ENCODE results near the gene COL16A1.

Gene COL16A1

DNA sequence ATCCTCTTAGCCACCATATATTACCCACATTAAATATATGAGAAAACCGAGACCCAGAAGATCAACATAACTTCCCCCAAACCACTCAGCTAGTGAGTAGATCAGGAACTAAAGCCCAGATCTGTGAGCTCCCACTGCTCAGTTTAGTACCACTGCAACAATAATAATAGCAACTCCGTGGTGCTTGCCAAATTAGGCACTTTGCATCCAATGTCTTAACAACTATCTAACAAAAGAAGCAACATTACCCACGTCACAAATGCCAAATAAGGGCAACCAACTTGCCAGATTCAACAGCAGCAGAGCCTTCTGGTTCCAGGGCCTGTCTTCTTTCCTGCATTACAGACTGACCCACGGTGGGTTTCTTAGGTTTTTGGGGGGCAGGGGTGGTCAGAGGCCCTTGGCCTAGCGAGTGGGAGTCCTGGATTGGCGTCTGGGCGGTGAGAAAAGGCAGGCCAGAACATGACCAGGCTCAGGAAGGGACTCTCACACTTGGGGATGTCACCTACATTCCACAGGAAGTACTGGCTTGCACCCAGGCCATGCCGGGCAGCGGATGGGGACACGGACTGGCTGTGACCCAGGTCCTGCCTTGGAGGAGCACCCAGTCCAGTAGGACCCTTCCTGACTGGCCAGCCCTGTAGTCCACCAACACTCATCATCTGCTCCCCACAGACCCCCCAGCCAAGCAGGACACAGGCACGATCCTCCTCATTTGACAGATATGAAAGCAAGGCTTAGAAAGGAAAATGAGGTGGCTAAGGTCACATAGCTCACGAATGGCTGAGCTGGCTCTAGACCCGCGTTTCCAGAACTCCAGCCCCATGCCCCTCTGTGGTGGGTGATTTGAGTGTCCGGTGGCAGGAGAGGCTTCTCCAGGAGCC lies 81.7 kb downstream of the COL16A1 start:
- no peak for DNase-seq

DNA sequence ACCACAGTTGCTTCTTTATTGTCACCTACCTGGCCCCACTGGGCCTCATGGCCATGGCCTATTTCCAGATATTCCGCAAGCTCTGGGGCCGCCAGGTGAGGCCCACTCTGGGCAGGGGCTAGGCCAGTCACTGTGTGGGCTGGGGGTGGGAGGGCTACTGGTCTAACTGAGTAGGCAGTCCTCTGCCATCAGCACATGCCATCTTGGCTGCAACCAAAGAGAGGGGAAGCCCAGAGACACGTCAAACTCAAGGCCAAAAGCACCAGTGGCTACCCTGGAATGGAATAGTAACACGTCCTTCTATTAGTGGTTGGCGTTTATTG lies 82.4 kb downstream of the COL16A1 start:
- DNase-seq: no peak

DNA sequence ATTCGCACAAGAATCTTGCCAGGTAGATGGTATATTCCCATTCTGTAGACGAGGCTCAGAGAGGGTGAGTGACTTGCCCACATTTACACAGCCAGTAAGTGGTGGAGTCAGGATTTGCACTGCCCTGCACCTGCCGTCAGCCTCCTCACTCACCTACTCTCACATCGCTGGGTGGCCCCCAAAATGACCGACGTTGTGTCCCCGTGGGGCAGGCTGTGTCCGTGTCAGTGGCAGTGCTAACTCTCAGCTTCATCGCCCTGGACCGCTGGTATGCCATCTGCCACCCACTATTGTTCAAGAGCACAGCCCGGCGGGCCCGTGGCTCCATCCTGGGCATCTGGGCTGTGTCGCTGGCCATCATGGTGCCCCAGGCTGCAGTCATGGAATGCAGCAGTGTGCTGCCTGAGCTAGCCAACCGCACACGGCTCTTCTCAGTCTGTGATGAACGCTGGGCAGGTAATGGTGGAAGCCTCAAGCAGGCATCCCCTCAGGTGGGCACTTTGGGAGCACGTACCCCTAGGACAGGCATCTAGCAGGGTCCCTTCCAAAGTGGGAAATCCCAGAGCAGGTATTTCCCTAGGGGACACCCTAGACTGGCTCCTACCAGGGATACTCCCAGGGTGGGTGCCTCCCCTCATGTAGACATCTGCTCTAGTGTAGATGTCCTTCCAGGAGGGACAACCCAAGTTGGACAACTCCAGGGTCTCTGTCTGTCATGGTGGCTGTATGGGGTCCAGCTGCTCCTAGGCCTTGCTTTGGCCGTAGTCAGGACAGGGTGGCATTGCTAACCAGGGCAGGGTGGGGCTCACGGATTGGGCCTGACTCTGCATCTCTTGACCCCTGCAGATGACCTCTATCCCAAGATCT lies 83.0 kb downstream of the COL16A1 start:
- DNase-seq: no peak

DNA sequence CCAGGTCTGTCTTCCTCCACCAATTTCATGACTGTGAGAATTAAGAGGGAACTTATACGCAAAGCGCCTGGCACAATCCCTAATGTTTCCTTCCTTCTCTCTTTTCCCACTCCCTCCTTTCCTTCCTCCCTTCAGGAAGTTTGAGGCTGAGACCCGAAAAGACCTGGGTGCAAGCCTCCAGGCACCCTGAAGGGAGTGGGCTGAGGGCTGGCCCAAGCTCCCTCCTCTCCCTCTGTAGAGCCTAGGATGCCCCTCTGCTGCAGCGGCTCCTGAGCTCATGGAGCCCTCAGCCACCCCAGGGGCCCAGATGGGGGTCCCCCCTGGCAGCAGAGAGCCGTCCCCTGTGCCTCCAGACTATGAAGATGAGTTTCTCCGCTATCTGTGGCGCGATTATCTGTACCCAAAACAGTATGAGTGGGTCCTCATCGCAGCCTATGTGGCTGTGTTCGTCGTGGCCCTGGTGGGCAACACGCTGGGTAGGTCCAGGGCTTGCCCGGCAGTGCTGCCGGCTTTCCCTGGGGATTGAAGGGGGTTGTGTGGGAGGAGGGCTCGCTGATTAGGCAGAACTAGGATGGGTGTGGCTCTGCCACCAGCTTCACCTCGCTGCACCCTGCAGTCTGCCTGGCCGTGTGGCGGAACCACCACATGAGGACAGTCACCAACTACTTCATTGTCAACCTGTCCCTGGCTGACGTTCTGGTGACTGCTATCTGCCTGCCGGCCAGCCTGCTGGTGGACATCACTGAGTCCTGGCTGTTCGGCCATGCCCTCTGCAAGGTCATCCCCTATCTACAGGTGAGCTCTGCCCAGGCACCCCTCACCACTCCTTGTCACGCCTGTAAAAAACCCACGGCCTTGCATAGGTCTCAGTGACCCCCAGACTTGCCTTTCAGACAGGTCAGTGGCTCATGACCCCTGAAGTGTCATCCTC lies 84.6 kb downstream of the COL16A1 start:
- DNase-seq: no peak

DNA sequence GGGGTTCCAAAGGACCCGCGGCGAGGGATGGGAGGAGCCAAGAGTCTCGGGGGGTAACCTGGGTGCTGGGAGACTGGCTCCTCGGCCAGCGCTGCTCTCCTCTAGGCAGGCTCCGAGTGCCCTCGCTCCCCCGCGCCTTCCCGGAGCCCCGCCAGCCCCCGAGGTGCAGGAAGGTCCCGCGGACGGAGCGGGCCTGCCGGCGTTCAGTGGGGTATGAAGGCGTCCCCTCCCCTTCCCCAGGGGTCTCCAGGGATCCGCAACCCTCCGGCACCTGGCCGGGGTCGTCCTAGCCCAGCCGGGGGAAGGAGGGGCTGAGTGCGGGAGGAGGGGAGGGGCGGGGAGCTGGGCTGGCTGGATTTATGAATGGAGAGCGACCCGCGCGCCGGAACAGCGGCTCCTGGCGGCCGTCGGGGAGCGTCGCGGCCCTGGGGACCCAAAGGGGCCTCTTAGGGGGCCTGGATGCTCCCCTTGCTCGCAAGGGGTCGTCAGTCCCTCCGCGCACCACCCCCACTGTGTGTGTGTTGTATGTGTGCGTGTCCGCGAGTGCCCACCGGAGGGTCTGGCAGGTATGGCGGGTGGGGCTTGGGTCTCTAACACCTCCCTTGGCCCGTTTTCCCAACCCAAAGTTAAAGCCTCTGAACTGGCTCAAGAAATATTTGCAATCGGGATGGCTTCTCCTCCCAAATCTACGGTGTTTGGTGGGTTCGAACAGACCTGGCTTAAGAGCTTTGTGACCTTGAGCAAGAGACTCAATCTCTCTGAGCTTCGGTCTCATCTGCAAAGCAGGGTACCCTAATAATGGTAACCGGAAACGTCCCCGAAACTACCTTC lies 85.7 kb downstream of the COL16A1 start:
- DNase-seq: no peak

DNA sequence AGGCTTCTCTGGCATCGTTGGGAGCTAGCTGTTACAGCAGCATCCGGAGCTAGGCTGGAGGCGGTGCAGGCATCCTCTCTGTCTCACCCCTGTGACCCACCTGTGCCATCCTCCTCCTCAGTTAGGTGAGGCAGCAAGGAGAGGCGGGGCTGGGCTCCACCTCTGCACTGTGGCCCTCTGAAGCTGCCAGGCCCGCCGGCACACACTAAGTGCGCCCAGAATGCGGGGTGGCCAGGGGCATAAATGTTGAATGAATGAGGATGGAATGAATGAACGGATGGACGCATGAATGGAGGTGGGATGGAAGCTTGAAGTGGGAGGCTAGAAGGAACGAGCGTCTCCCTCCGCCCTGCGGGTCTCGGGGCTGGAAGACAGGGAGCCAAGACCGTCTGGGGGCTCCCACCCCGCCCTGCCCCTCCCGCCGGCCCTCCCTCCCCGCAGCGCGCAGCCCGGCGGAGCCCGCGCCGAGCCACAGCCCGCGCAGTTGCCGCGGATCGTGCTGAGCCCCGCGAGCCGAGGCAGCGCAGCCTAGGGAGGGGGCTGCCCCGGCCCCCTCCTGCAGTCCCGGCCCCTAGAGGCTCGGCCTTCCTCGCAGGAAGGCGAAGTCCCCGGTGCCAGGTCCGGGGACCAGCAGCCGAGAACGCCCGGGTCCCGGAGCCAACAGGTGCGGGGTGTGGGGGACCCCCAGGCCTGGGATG lies 86.5 kb downstream of the COL16A1 start, which contains the start of gene HCRTR1:
TSS of gene HCRTR1 (plus strand) at position 472 of the 698 bp plus-strand sequence. CDS start 1,504 bp downstream, outside the sequence.
- no peak for DNase-seq

DNA sequence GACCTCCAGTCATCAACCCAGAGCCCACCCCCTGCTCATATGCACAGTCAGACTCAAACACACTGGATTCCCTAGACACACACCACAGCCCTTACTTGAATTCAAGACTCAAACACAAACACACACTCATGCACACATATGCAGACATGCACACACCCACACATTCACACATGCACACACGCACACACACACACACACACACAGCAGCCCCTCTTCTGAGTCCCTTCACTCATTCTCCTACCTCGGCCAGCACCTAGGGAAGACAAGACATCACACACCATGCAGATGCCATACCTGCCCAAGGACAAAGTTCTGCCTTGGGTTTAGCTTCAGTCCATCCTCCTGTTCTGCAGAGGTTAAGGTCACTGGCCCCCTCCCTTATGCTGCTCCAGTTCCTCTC lies 87.9 kb downstream of the COL16A1 start:
- DNase-seq: no peak

DNA sequence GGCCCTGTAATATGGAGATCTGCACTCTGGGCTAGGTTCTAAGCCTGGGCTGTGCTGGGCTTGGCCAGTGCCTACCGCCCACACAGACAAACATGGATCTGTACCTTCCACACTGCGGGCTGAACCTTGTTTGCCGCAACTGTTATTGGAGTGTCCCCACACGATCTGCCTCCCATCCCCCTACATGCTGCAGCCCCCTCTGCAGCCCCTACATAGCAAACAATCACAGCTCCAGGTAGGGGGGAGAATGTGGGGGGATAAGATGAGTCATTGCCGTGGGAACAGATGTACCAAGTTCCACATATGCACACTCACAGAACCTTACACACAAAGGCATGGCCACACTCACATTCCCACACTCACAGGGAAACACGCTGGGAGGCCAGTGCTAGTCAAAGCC lies 88.4 kb downstream of the COL16A1 start:
- no peak for DNase-seq

DNA sequence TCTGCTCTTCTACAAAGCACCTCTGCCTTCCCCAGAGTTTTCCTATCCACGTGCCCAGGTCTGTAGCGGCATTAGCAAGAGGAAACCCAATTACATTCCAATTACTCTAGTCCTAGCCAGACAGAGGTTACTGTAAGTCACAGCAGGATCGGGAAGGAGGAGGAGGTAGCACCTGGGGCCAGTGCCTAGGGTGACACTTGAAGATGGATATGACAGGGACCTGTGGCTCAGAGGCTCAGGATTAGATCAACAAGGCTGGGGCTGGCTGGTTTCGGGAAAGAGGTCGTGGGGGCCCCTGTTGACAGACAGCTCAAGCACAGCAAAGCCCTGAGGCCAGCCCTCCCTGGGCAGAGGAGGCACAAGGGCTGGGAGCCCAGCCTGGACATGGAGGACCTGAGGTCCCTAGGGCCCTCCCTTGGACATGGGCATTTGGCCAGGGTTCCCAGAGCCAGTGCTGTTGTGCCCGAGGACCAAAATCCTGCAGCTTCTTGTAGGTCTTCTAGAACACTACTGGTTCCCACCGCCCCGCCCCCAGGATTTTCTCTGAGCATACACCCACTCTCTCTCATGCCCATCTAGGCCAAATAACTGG lies 89.3 kb downstream of the COL16A1 start:
- DNase-seq: no peak

DNA sequence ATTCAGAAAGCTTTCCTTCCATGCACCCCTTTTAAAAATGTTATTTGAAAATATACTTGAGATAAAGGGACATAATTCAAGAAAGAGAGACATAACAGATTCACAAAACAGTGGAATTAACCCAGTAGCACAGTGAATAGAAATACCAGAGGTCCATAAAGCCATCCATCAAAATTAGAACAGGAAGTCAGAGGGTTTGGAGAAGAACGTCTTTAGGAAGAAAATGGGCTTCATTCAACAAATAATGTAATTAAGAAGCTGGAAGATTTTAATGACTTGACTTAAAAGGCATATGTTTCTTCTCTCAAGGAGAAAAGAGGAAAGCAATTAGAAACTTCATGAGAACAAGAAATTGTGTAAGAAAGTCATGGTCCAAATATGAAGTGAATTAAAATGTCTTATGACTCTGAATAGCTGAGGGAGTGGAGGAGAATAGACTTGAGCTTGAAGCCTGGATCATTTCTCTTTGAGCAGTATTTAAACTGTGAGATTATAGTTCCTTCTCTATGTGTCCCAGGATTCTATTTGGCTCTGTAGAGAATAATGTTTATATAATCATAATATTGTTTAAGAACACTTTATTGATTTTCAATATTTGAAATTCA lies 94.2 kb downstream of the COL16A1 start:
- no peak for DNase-seq

DNA sequence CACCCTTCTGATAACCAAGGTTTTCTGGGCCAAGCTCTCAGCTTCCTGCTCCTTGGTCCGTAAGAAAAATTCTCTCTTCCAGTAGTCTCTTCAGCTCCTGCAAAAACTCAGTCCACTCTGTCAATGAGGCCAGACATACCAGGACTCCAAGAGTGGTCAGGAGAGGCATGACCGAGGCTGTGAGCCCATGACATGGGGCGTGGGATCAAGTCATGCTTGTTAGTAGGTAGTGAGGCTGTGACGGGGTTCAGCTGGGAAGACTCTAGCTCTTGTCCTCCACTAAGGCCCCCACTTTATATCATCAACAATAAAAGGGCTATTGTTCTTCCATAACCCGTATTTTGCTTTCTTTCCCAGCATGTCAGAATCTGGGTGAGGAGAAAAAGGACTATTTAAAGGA lies 96.5 kb downstream of the COL16A1 start:
- no peak for DNase-seq

DNA sequence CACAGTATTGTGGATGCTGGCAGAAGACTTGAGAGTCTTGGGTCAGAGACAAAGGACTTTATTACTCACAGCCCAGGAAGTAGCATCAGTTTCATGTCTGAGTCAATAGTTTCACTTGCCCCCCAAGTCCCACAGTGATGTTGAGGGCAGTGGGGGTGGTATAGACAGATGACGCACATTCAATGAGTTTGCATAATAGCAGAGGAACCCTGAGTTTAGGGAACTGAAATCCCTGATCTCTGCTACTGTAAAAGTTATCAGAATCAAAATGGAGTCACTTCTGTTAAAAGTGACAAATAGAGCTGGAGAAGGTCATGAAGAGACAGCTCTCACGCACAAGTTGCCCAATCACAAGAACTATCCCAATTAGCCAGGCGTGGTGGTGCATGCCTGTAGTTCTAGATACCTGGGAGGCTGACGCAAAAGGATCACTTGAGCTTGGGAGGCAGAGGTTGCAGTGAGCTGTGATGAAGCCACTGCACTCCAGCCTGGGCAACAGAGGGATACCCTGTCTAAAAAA lies 97.8 kb downstream of the COL16A1 start:
- DNase-seq: no peak
